Measurements from ENCODE around the gene MTMR12. TPM values are rescaled to one million over a fixed set of nuclear protein-coding genes. Genes with fewer than 3 reads are reported as not detected.

Gene MTMR12
- total and polyA plus RNA-seq, 2 of the 8 experiments (the other 6 are each of a cell fraction or from before 2014, with no cell fraction given): 19.1 to 59.3 TPM

DNA sequence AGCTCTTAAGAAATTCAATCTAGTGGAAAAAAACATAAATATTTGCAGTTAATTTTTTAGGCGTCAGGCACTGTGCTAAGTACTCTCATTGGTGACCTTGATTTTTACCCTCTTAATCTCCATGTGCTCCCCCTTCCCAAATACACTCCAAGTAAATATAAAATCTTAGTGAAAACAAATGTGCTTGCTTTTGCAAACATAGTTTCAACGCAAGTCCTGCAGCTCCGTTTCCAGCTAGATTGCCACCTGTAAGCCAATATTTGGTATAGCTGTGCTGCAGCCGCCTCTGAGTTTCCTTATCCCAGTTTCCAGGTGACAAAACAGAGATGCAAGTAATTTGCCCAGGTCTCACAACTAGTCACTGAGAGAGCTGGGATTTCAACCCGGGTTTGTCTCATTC lies 1.9 kb upstream of the MTMR12 start:
- H2BK12ac ChIP-seq (ENCODE audit: low read depth, low read length): no peak overlapping the region
- peaks cover 7% of the 10 kb centered on the region for H3K23me2 ChIP-seq (ENCODE audit: low read depth, low read length)
- H3K4me2 ChIP-seq (ENCODE audit: insufficient read depth in 1 of 2, low read depth in 2 of 2, low read length in 2 of 2): no peak overlapping the region
- no peak overlapping the region for H2BK120ac ChIP-seq (replicated peaks; ENCODE audit: low read depth, low read length)
- no peak overlapping the region for H3K4ac ChIP-seq (replicated peaks; ENCODE audit: insufficient read length, low read depth, low read length)
- no peak overlapping the region for H4K8ac ChIP-seq (ENCODE audit: extremely low read depth, insufficient read depth, low read length)
- H3K14ac ChIP-seq (ENCODE audit: insufficient read length): no peak overlapping the region
- H3K4me1 ChIP-seq (replicated peaks in 1 of 4; ENCODE audit: control insufficient read depth in 3 of 4, insufficient read depth in 4 of 4, low read length in 3 of 4): peaks cover 0 to 11% (median 4%) of the 10 kb centered on the region in 4 experiments; a peak in 4 of 7 replicates
- H3K27ac ChIP-seq (ENCODE audit: low read depth, low read length): no peak overlapping the region
- no peak overlapping the region for H2BK5ac ChIP-seq (ENCODE audit: low read depth, low read length)
- FAIRE-seq: no peak
- 87% methylated on average over 5 of the region's 5 CpGs; no CpG with 5 or more reads in 1 of the 2 experiments for WGBS, 2 experiments (ENCODE audit: extremely low coverage in 1 of 2, insufficient coverage in 1 of 2, insufficient read length in 1 of 2, insufficient replicate concordance in 2 of 2, low coverage in 1 of 2, low lambda C conversion rate in 2 of 2, missing lambda C conversion rate in 1 of 2)
- no peak overlapping the region for H4K91ac ChIP-seq (replicated peaks; ENCODE audit: insufficient read length, low read length)
- H3K36me3 ChIP-seq (ENCODE audit: control insufficient read depth in 2 of 4, insufficient read depth in 4 of 4, low read length in 3 of 4): no peaks in the 10 kb centered on the region; a peak in 1 of 8 replicates
- H2AFZ ChIP-seq (ENCODE audit: low read length): no peak overlapping the region
- POLR2A ChIA-PET (ENCODE audit: partially characterized antibody): no interaction called here
- H2AK5ac ChIP-seq (ENCODE audit: low read depth, low read length): no peak overlapping the region
- no peak overlapping the region for H3K18ac ChIP-seq (ENCODE audit: extremely low read depth, low read length)
- no peak overlapping the region for H2BK20ac ChIP-seq (ENCODE audit: low read length)
- H3K23ac ChIP-seq (ENCODE audit: insufficient read length): no peak overlapping the region
- peaks cover 7 to 26% of the 10 kb centered on the region in 2 experiments; a peak in 3 of 4 replicates for H3K79me2 ChIP-seq (ENCODE audit: control insufficient read depth in 1 of 2, insufficient read depth in 2 of 2, low read length in 2 of 2)
- no peak overlapping the region for H4K5ac ChIP-seq (ENCODE audit: insufficient read length, low read depth, low read length)
- H3K9ac ChIP-seq (replicated peaks in 1 of 4; ENCODE audit: extremely low read depth in 1 of 4, low read depth in 3 of 4, low read length in 3 of 4): no peak overlapping the region
- H2BK15ac ChIP-seq (ENCODE audit: low read length): no peak overlapping the region
- CTCF ChIA-PET (ENCODE audit: partially characterized antibody): interaction anchor here (0.7 to 9.4 kb wide), 3 partner anchors 14 to 83 kb away, joined by 5 to 87 read pairs (median 10); no protein-coding TSS in a partner anchor
- H4K20me1 ChIP-seq (replicated peaks in 1 of 2; ENCODE audit: control insufficient read depth in 1 of 2, insufficient read depth in 2 of 2, low read length in 2 of 2): peaks cover 0 to 2% of the 10 kb centered on the region in 2 experiments
- no peaks in the 10 kb centered on the region for H3K9me3 ChIP-seq (ENCODE audit: insufficient read depth in 2 of 2, low read depth in 1 of 2, low read length in 1 of 2)
- no peak for DNase-seq (ENCODE audit: low read depth in 1 of 2, low spot score in 2 of 2)
- no peaks in the 10 kb centered on the region for H3K27me3 ChIP-seq (replicated peaks in 1 of 4; ENCODE audit: control insufficient read depth in 3 of 4, extremely low read depth in 1 of 4, insufficient read depth in 3 of 4, low read length in 3 of 4)
- H3K79me1 ChIP-seq (ENCODE audit: low read depth, low read length): no peaks in the 10 kb centered on the region; the same call in 1 of the 2 replicates
- TF ChIP-seq PHF8 (conservative IDR thresholded peaks at IDR 0.05; ENCODE audit: low read depth, low read length) (no peak), ZNF274 (IDR thresholded peaks at IDR 0.05; ENCODE audit: borderline replicate concordance, extremely low read depth, low read length) (no peak), TAF1 (IDR thresholded peaks at IDR 0.05; ENCODE audit: low read depth, low read length) (no peak)
- H3K4me3 ChIP-seq (ENCODE audit: extremely low read depth in 1 of 4, insufficient read depth in 2 of 4, low read depth in 3 of 4, low read length in 4 of 4): no peak overlapping the region
- no peak overlapping the region for H3K56ac ChIP-seq (replicated peaks; ENCODE audit: insufficient read length, low read depth, low read length)

Measured in H1 (cell line).